Esophagus squamous epithelium (tissue), 4 donors: ENCODE measurements around the gene RPTOR.

Experiments
- POLR2A ChIP-seq, 4 donors: fragments of 450-650 bp; IDR thresholded peaks; one replicate each; pipeline ENCODE4 v1.6.1; 2017; ENCODE audit warnings: antibody characterized with exemption in 4 of 4, mild to moderate bottlenecking in 4 of 4, moderate library complexity in 3 of 4
- TF ChIP-seq, protein P1 (sequence below), 6 experiments: fragments of 450-650 bp in 4 of 6; fragments of 200-600 bp in 2 of 6; sonication (generic) in 2 of 6; IDR thresholded peaks; one replicate each; pipeline ENCODE4 v1.5.1; 2016 to 2019; ENCODE audit warnings: antibody characterized with exemption in 6 of 6, mild to moderate bottlenecking in 4 of 6, moderate library complexity in 4 of 6

DNA sequence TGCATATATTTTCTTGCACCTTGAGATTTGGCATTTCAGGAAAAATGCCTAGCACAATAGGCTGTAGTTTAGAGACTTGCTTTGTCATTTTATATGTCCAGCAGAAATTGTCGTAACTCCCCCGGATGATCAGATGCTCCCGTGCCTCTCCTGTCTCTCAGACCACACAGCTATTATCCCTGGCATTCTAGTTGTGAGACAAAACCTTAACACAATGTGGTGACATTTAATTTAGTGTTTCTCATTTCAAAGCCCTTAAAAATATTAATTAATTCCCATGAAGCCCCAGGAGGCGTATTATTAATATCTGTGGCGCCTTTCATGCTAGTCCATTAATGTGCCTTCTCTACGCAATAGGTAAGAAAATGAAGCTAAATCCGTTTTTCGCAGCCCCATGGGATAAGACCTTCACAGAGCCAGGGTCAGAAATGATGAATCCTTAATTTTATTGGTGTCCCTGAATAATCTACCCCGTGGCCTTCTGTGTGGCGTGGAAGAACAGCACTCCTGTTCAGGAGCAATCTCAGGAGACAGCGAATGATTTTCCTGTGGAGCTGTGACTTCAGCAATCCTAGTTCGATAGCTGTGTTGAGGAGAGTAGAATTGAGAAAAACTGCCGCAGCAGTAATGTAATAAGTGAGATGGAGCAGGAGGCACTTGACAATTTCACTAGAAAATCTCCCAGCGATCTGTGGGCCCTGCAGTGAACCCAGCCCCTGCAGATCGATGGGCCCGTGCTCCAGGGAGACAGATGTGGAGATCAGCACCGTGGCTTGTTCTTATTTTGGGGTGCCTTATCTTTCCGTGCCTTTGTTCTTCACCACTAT lies 157.9 kb downstream of the RPTOR start:
- TF ChIP-seq, protein P1, sequence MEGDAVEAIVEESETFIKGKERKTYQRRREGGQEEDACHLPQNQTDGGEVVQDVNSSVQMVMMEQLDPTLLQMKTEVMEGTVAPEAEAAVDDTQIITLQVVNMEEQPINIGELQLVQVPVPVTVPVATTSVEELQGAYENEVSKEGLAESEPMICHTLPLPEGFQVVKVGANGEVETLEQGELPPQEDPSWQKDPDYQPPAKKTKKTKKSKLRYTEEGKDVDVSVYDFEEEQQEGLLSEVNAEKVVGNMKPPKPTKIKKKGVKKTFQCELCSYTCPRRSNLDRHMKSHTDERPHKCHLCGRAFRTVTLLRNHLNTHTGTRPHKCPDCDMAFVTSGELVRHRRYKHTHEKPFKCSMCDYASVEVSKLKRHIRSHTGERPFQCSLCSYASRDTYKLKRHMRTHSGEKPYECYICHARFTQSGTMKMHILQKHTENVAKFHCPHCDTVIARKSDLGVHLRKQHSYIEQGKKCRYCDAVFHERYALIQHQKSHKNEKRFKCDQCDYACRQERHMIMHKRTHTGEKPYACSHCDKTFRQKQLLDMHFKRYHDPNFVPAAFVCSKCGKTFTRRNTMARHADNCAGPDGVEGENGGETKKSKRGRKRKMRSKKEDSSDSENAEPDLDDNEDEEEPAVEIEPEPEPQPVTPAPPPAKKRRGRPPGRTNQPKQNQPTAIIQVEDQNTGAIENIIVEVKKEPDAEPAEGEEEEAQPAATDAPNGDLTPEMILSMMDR (IDR thresholded peaks at IDR 0.05) = no peak
- no peak for TF ChIP-seq POLR2A (IDR thresholded peaks at IDR 0.05)
